ENCODE measurements around the gene MAPK11.

Gene MAPK11

DNA sequence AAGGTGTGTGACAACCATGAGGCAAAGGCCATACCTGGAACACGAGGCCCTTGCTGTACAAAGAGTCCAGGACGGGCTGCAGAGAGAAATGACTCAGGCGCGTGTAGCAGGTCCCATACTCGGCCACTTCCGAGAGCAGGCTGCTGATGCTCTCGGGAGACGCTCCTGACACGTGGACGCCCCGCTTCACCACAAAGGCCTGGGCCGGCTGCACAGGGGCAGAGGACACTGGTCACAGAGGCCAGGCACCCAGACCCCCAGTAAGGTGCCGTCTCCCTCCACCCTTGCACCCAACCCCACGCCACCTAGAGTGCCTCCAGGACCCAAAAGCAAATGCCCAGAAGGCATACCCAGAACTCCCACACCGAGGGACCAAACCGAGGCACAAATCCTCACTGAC, 40.8 kb downstream of the MAPK11 start:
- no peak for DNase-seq (ENCODE audit: low read depth)
- no peak overlapping the region for H3K4me3 ChIP-seq (replicated peaks; ENCODE audit: low read depth, low read length)
- TF ChIP-seq, protein P1, sequence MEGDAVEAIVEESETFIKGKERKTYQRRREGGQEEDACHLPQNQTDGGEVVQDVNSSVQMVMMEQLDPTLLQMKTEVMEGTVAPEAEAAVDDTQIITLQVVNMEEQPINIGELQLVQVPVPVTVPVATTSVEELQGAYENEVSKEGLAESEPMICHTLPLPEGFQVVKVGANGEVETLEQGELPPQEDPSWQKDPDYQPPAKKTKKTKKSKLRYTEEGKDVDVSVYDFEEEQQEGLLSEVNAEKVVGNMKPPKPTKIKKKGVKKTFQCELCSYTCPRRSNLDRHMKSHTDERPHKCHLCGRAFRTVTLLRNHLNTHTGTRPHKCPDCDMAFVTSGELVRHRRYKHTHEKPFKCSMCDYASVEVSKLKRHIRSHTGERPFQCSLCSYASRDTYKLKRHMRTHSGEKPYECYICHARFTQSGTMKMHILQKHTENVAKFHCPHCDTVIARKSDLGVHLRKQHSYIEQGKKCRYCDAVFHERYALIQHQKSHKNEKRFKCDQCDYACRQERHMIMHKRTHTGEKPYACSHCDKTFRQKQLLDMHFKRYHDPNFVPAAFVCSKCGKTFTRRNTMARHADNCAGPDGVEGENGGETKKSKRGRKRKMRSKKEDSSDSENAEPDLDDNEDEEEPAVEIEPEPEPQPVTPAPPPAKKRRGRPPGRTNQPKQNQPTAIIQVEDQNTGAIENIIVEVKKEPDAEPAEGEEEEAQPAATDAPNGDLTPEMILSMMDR (IDR thresholded peaks at IDR 0.05; ENCODE audit: low read length, missing control alignments): no peak

DNA sequence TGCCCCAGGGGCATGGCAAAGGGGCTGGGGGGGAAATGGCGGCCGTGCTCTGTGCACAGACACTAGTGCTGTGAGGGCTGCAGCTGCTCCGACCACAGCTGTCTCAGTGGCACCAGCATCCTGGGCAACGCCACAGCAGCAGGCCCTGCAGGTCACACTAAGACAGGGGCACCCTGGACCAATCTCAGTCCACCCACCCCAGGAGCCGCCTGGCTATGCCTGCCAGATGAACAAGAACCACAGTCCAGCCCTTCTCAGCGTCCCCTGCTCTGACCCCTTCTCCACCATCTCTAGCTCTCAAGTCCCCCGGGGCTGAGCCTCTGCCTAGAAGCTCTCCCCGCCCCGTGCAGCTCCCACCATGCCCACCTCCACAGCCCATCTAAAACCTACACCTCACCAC, 41.8 kb downstream of the MAPK11 start:
- TF ChIP-seq, protein P1 (IDR thresholded peaks at IDR 0.05; ENCODE audit: low read length, missing control alignments): no peak
- DNase-seq (ENCODE audit: low read depth): no peak
- no peak overlapping the region for H3K4me3 ChIP-seq (replicated peaks; ENCODE audit: low read depth, low read length)

DNA sequence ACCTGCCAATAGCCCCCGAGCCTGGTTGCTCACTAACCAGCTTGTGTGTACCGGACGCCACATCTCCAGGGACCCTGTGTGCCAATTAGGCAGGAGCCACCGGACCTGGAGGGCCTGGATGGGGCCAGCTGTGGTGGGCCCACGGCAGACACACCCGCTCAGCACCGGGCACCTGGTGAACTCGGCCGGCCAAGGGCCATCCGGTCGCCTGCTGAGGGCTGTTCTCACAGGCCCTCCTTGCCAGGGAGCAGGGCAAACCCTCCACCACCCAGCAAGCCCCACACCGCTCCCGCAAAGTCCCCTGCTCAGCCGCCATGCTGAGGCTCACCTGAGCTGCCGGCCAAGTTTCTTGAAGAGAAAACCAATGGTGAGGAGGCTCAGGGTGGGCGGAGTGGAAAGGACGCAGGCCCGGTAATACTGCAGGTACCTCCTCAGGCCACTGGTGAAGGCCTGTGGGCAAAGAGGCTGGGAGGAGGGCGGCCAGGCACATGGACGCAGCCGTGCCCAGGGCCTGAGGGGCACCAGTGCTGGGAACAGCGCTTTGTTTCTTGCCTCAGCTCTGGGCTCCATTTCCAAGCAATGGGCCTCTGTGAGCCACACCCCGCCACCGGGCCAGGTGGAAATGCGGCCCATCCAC, 42.5 kb downstream of the MAPK11 start:
- TF ChIP-seq, protein P1 (IDR thresholded peaks at IDR 0.05; ENCODE audit: low read length, missing control alignments): no peak
- H3K4me3 ChIP-seq (replicated peaks; ENCODE audit: low read depth, low read length): no peak overlapping the region
- DNase-seq (ENCODE audit: low read depth): no peak

DNA sequence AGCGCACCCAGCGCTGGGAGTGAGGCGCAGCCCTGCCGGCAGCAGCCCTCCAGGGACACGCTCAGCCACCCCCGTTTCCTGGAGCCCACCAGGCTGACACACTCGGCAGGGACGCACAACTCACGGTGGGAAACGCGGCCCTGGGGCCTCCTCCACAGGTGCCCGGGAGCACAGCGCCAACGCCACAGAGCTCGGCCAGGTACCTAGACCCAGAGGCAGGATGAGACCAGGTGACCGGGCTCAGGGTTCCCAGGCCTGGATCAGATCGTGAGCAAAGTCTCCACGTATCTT, 43.4 kb downstream of the MAPK11 start:
- DNase-seq (ENCODE audit: low read depth): no peak
- TF ChIP-seq, protein P1 (IDR thresholded peaks at IDR 0.05; ENCODE audit: low read length, missing control alignments): no peak
- no peak overlapping the region for H3K4me3 ChIP-seq (replicated peaks; ENCODE audit: low read depth, low read length)

DNA sequence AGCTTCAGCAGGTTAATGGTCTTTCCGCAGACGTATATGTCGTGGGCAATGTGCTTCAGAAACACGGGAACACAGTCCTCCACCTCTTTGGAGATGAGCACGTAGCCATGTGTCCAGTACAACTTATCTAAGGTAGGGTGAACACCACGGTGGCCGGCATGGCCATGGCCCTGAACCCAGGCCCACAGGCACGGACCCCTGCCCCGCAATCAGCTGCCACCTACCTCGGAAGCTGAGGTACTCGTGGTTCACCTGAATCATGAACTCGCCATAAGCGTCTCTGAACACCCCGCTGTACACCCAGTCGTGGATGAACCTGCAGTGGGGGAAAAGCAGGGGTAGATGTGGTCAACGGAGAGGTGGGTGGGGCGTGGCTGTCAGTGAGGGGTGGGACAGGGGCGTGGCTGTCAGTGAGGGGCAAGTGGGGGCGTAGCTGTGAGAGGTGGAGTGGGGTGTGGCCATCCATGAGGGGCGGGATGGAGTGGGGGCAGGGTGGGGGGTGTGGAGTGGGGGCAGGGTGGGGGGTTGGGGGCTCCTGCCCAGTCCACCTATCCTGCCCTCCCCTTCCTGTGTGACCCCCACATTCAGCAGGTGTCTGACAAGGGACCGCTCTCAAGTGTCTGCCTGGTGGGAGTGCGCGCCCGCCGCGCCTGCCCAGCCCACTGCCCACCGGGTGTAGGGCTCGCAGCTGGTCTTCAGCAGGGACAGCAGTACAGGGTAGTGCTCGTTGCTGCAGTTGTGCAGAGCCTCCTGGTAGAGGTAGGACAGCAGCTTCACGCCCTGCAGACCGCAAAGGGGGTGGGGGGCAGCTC, 43.9 kb downstream of the MAPK11 start:
- TF ChIP-seq, protein P1 (IDR thresholded peaks at IDR 0.05; ENCODE audit: low read length, missing control alignments): no peak
- DNase-seq (ENCODE audit: low read depth): no peak
- H3K4me3 ChIP-seq (replicated peaks; ENCODE audit: low read depth, low read length): no peak overlapping the region

DNA sequence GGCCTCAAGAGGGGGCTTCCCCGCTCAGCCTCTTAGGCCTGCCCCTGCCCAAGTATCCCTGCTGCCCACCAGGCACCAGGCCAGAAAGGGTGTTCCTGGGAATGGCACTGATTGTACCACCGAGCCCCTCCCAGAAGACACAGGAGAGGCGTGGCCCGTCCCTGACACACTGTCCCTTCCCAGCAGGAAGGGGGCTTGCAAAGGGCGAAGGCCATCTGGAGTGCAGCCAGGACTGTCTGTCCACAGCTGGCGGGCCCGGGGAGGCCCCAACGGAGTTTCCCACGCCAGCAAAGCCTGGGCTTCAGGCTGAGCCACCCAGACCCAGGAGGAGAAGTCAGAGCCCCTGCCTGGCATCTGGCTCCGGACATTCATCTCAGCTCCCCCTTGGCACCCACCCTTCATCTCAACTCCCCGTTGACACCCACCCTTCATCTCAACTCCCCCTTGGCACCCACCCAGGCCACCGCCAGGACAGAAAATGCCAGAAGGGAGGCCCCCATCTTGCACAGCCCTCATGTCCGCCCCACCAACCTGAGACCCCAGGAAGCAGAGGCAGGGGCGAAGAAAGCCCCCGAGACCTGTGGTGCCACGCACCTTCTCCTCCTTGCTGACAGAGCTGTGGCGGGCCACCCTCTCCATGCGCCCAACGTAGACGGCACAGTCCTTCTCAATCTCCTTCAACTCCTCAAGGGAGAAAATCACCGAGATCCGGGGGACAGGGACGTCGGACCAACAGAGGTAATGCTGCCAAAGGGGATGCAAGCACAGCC, 44.8 kb downstream of the MAPK11 start:
- no peak overlapping the region for H3K4me3 ChIP-seq (replicated peaks; ENCODE audit: low read depth, low read length)
- no peak for DNase-seq (ENCODE audit: low read depth)
- TF ChIP-seq, protein P1 (IDR thresholded peaks at IDR 0.05; ENCODE audit: low read length, missing control alignments): no peak

Measured in fibroblast of pulmonary artery (primary cell).